Measurements from ENCODE around the gene TNFRSF25. TPM values are rescaled to one million over a fixed set of nuclear protein-coding genes. Genes with fewer than 3 reads are reported as not detected.

The TNFRSF25 gene
- polyA plus RNA-seq, 1 donor from 2014 or later: 52.2 TPM

DNA sequence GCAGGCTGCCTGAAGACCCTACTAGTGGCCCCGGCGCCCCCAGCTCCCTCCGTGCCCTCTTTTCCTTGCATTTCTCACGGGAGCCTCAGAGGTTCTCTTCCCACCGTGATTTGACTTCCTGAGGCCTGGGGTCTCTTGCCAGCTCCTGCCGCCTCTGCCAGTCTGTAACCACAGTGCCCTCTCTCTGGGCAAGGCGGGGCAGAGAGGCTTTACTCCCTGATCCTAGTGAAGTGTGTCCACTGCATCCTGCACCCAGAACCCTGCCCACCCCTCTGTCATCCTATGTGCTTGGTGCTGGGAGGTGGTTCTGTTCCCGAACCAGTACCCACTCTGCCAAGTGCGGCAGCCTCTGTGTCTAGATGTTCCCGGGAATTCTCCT lies 39.0 kb downstream of the TNFRSF25 start:
- no peak for TF ChIP-seq EZH2 (IDR thresholded peaks at IDR 0.05; ENCODE audit: borderline replicate concordance, insufficient read depth, low read length, poor library complexity, severe bottlenecking)
- TF ChIP-seq, protein P1, sequence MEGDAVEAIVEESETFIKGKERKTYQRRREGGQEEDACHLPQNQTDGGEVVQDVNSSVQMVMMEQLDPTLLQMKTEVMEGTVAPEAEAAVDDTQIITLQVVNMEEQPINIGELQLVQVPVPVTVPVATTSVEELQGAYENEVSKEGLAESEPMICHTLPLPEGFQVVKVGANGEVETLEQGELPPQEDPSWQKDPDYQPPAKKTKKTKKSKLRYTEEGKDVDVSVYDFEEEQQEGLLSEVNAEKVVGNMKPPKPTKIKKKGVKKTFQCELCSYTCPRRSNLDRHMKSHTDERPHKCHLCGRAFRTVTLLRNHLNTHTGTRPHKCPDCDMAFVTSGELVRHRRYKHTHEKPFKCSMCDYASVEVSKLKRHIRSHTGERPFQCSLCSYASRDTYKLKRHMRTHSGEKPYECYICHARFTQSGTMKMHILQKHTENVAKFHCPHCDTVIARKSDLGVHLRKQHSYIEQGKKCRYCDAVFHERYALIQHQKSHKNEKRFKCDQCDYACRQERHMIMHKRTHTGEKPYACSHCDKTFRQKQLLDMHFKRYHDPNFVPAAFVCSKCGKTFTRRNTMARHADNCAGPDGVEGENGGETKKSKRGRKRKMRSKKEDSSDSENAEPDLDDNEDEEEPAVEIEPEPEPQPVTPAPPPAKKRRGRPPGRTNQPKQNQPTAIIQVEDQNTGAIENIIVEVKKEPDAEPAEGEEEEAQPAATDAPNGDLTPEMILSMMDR (IDR thresholded peaks at IDR 0.05; ENCODE audit: poor library complexity, severe bottlenecking): no peak
- TF ChIP-seq, protein P2, sequence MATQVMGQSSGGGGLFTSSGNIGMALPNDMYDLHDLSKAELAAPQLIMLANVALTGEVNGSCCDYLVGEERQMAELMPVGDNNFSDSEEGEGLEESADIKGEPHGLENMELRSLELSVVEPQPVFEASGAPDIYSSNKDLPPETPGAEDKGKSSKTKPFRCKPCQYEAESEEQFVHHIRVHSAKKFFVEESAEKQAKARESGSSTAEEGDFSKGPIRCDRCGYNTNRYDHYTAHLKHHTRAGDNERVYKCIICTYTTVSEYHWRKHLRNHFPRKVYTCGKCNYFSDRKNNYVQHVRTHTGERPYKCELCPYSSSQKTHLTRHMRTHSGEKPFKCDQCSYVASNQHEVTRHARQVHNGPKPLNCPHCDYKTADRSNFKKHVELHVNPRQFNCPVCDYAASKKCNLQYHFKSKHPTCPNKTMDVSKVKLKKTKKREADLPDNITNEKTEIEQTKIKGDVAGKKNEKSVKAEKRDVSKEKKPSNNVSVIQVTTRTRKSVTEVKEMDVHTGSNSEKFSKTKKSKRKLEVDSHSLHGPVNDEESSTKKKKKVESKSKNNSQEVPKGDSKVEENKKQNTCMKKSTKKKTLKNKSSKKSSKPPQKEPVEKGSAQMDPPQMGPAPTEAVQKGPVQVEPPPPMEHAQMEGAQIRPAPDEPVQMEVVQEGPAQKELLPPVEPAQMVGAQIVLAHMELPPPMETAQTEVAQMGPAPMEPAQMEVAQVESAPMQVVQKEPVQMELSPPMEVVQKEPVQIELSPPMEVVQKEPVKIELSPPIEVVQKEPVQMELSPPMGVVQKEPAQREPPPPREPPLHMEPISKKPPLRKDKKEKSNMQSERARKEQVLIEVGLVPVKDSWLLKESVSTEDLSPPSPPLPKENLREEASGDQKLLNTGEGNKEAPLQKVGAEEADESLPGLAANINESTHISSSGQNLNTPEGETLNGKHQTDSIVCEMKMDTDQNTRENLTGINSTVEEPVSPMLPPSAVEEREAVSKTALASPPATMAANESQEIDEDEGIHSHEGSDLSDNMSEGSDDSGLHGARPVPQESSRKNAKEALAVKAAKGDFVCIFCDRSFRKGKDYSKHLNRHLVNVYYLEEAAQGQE (IDR thresholded peaks at IDR 0.05; ENCODE audit: borderline replicate concordance): no peak
- TF ChIP-seq POLR2AphosphoS5 (IDR thresholded peaks at IDR 0.05): no peak
- TF ChIP-seq TAF1 (IDR thresholded peaks at IDR 0.05; ENCODE audit: low read depth): no peak
- TF ChIP-seq RAD21 (conservative IDR thresholded peaks at IDR 0.05): no peak
- TF ChIP-seq MXI1 (conservative IDR thresholded peaks at IDR 0.05; ENCODE audit: poor library complexity, severe bottlenecking): no peak
- no peak for TF ChIP-seq SMC3 (conservative IDR thresholded peaks at IDR 0.05; ENCODE audit: poor library complexity)
- no peak for TF ChIP-seq EP300 (conservative IDR thresholded peaks at IDR 0.05; ENCODE audit: poor library complexity, severe bottlenecking)
- no peak overlapping the region for H3K4me2 ChIP-seq (ENCODE audit: low read length)

DNA sequence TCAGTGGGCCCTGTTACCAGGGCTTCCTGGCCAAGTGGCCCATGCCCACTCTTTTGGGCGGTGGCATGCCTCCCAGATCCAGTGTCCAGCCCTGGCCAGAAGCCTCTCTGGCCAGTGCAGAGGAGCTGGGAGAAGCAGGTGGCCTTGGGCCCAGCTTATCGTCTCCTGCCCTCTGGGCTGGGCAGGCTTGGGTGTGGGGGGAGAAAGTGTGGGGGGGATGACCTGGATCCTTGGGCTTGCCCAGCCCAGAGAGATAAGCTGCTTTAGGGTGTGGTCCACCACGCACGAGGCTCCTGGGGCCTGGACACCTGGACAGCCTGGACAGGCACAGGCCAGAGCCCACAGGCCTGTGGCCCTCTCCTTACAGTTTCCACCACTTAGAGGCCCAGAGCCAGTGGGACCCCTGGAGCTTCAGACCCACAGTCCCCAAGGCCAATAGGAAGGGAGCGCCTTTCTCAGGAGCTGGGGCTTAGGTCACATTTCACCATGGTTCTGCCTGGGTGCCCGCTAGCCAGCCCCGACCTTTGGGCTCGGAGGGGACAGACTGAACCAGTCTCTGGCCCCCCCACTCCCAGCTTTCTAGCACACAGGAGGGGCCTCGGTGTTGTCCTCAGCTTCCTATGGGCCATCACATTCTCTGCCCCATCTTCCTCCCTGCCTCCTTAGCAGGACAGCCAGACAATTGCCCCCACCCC lies 39.5 kb downstream of the TNFRSF25 start:
- Histone ChIP-seq H3K4me3 (ENCODE audit: low read length) (no peak overlapping the region), H3K27ac (ENCODE audit: low read length) (no peak overlapping the region), H3K79me2 (replicated peaks; ENCODE audit: insufficient read depth, low read length) (no peaks in the 10 kb centered on the region), H3K4me2 (ENCODE audit: low read length) (no peak overlapping the region), H3K36me3 (ENCODE audit: insufficient read depth, low read length) (no peaks in the 10 kb centered on the region), H2AFZ (ENCODE audit: low read depth, low read length) (no peak overlapping the region), H4K20me1 (ENCODE audit: insufficient read depth) (no peaks in the 10 kb centered on the region), H3K9me3 (ENCODE audit: low read length) (no peaks in the 10 kb centered on the region), H3K9ac (ENCODE audit: low read length) (no peak overlapping the region), H3K9me2 (ENCODE audit: insufficient read depth, low read length) (no peaks in the 10 kb centered on the region), H3F3A (ENCODE audit: insufficient read depth, low read length, poor library complexity, severe bottlenecking) (no peaks in the 10 kb centered on the region), H3K27me3 (ENCODE audit: insufficient read depth, low read depth, low read length) (peaks cover 50% of the 10 kb centered on the region)
- TF ChIP-seq MXI1 (conservative IDR thresholded peaks at IDR 0.05; ENCODE audit: poor library complexity, severe bottlenecking) (no peak), EP300 (conservative IDR thresholded peaks at IDR 0.05; ENCODE audit: poor library complexity, severe bottlenecking) (no peak), SMC3 (conservative IDR thresholded peaks at IDR 0.05; ENCODE audit: poor library complexity) (no peak), EZH2 (IDR thresholded peaks at IDR 0.05; ENCODE audit: borderline replicate concordance, insufficient read depth, low read length, poor library complexity, severe bottlenecking) (no peak), TAF1 (IDR thresholded peaks at IDR 0.05; ENCODE audit: low read depth) (no peak), POLR2AphosphoS5 (IDR thresholded peaks at IDR 0.05) (no peak), RAD21 (conservative IDR thresholded peaks at IDR 0.05) (no peak)
- TF ChIP-seq, protein P1 (IDR thresholded peaks at IDR 0.05; ENCODE audit: poor library complexity, severe bottlenecking): no peak
- TF ChIP-seq, protein P2 (IDR thresholded peaks at IDR 0.05; ENCODE audit: borderline replicate concordance): no peak

More for the DNA sequence above, 39.0 kb downstream of the TNFRSF25 start:
- Histone ChIP-seq H3F3A (ENCODE audit: insufficient read depth, low read length, poor library complexity, severe bottlenecking) (no peaks in the 10 kb centered on the region), H3K27ac (ENCODE audit: low read length) (no peak overlapping the region), H3K27me3 (ENCODE audit: insufficient read depth, low read depth, low read length) (peaks cover 44% of the 10 kb centered on the region), H2AFZ (ENCODE audit: low read depth, low read length) (no peak overlapping the region), H4K20me1 (ENCODE audit: insufficient read depth) (no peaks in the 10 kb centered on the region), H3K9ac (ENCODE audit: low read length) (no peak overlapping the region), H3K36me3 (ENCODE audit: insufficient read depth, low read length) (no peaks in the 10 kb centered on the region), H3K9me3 (ENCODE audit: low read length) (no peaks in the 10 kb centered on the region), H3K79me2 (replicated peaks; ENCODE audit: insufficient read depth, low read length) (no peaks in the 10 kb centered on the region), H3K9me2 (ENCODE audit: insufficient read depth, low read length) (no peaks in the 10 kb centered on the region), H3K4me3 (ENCODE audit: low read length) (no peak overlapping the region)
